Adrenal gland (tissue), 12 donors: ENCODE data around the gene REEP1. TPM values are rescaled to one million over a fixed set of nuclear protein-coding genes. Genes with fewer than 3 reads are reported as not detected.

Source experiments
- DNase-seq, 7 donors: peaks; one replicate each; pipeline ENCODE4 v3.0.0-alpha.2; 2019 to 2020
- H3K27ac ChIP-seq, 5 donors: fragments of 200-600 bp; sonication (generic) in 4 of 5; 1 replicate in 3 of 5; 2 replicates in 2 of 5; pipeline versions ENCODE4 v1.5.1 to v1.8.0; 2016 to 2020; ENCODE audit warnings: mild to moderate bottlenecking in 1 of 5
- H3K27me3 ChIP-seq: fragments of 200-600 bp; 2 replicates; pipeline ENCODE4 v1.8.0; 2021
- H3K36me3 ChIP-seq, 2 donors: fragments of 200-600 bp; replicated peaks in 1 of 2; 1 replicate in 1 of 2; 2 replicates in 1 of 2; pipeline versions ENCODE4 v1.5.1 to v1.8.0; 2018 to 2022
- H3K4me1 ChIP-seq, 2 donors: fragments of 200-600 bp; replicated peaks in 1 of 2; 1 replicate in 1 of 2; 2 replicates in 1 of 2; pipeline versions ENCODE4 v1.5.1 to v1.8.0; 2018 to 2021
- H3K4me3 ChIP-seq, 4 donors: fragments of 200-600 bp; sonication (generic) in 3 of 4; one replicate each; pipeline ENCODE4 v1.5.1; 2016 to 2018
- H3K9me3 ChIP-seq, 3 donors: fragments of 200-600 bp; sonication (generic) in 1 of 3; replicated peaks in 1 of 3; 1 replicate in 2 of 3; 2 replicates in 1 of 3; pipeline versions ENCODE4 v1.5.1 to v1.8.0; 2016 to 2021
- POLR2A ChIP-seq, 2 donors: fragments of 450-650 bp; IDR thresholded peaks; one replicate each; pipeline ENCODE4 v1.6.1; 2017; ENCODE audit warnings: antibody characterized with exemption in 2 of 2, mild to moderate bottlenecking in 2 of 2, moderate library complexity in 1 of 2
- WGBS, 4 donors: extraction: QIAGEN DNeasy Blood & Tissue Kit in 2 of 4; methylation state at CpG; one replicate each; pipeline versions ENCODE4 v1.1.5 to v1.1.7; 2013 to 2017; 5-methylcytosine and 5-hydroxymethylcytosine counted together
- intact Hi-C, 2 donors: fragments of 100-400 bp; cut with DNase I; formaldehyde crosslinking; loops; one replicate each; pipeline versions ENCODE4 v1.14.1 to v1.15.0; 2022 to 2023
- polyA plus RNA-seq, 3 donors: library from polyadenylated mRNA; stranded (reverse); fragments of 200-250 nt in 2 of 3; fragments of 350-450 nt in 1 of 3; fragmentation: Illumina TruSeq in 1 of 3; extraction: RNeasy Lipid Tissue Mini Kit (QIAGEN cat#74804) in 1 of 3; gene quantifications; one replicate each; pipeline ENCODE4 v1.2.3, GENCODE V29; 2013 to 2014
- total RNA-seq, 9 donors: library from RNA; depleted of rRNA in 4 of 9; stranded (reverse); fragments of >200 nt in 4 of 9; fragments of 120-200 nt in 1 of 9; fragmentation: NEBNext Ultra II Directional in 1 of 9; extraction: Animal tissue kit (Norgen Biotek cat#: 25700) in 1 of 9; gene quantifications; one replicate each; pipeline versions ENCODE4 v1.1.0 to v1.2.4, GENCODE V29; 2013 to 2023
- TF ChIP-seq, protein P1 (sequence below), 6 experiments: fragments of 450-650 bp in 4 of 6; fragments of 200-600 bp in 2 of 6; sonication (generic) in 1 of 6; IDR thresholded peaks; 1 replicate in 5 of 6; 2 replicates in 1 of 6; pipeline versions ENCODE4 v1.5.1 to v1.8.0; 2016 to 2021; ENCODE audit warnings: antibody characterized with exemption in 6 of 6, mild to moderate bottlenecking in 2 of 6, moderate library complexity in 1 of 6
- donor health status: healthy with polysubstance abuse.
- donor health status: Bipolar disorder and iron deficiency.
- donor health status: DM: yes; HTN: yes; CAD: no.
- donor health status: DM: no; HTN: no; CAD: no.
- donor health status: DM: no; HTN: no; CAD: no.
- donor health status: DM: yes; HTN: yes; CAD: no.

Gene REEP1
- total and polyA plus RNA-seq, 12 donors = 0.36 to 9.3 (median 3.1) TPM

DNA sequence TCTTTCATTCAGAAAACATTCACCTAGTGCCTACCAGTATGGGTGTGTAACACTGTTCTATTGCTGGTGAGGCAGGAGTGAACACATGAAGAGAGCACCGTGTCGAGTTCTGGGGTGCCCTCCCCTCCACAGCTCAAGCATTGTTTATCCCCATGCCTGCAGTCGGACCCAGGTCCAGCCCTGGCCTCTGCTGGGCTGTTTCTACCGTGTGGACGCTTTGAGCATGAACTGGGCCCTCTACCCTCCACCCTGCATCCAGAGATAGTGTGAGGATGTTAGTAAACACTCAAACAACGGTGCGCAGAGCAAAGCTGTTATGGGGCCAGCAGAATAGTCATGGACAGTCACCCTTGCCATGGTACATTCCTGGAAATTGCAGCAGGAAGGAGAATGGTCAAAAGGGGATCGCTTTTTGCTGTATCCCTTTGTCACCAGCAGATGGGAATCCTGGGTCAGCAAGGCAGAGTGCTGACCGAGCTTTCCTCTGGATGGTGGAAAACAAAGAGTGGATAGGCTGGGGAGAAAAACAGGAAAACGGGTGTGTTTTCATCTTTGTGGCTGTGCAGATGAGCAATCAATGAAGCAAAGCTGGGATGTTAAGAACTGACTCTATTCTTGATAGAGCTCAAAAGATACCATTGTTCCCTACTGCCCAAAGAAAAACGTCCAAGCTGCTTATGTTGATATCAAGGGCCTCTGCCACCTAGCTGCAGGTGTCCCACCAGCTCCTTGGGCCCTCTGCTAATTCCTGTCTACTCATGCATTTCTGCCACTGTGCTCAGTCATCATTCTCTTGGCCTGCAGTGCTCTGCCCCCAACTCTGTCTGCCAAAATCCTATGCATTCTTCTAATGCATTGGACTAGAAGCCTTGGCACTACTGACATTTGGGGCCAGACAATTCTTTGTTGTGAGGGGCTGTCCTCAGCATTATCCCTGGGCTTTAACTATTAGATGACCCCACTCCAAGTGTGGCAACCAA is 38.7 kb downstream of the REEP1 start:
- intact Hi-C loops = no loop called here
- Histone ChIP-seq H3K27ac (peak overlapping the region in 1 of 5 donors; percentile 19), H3K4me3 (no peak overlapping the region), H3K4me1 (peaks cover 0 to 18% of the 10 kb centered on the region in 2 donors), H3K9me3 (no peaks in the 10 kb centered on the region), H3K36me3 (no peaks in the 10 kb centered on the region), H3K27me3 (no peaks in the 10 kb centered on the region)
- TF ChIP-seq, protein P1, sequence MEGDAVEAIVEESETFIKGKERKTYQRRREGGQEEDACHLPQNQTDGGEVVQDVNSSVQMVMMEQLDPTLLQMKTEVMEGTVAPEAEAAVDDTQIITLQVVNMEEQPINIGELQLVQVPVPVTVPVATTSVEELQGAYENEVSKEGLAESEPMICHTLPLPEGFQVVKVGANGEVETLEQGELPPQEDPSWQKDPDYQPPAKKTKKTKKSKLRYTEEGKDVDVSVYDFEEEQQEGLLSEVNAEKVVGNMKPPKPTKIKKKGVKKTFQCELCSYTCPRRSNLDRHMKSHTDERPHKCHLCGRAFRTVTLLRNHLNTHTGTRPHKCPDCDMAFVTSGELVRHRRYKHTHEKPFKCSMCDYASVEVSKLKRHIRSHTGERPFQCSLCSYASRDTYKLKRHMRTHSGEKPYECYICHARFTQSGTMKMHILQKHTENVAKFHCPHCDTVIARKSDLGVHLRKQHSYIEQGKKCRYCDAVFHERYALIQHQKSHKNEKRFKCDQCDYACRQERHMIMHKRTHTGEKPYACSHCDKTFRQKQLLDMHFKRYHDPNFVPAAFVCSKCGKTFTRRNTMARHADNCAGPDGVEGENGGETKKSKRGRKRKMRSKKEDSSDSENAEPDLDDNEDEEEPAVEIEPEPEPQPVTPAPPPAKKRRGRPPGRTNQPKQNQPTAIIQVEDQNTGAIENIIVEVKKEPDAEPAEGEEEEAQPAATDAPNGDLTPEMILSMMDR (IDR thresholded peaks at IDR 0.05) = peak in 4 of 6 experiments; percentile 27 to 47 (median 44)
- no peak for TF ChIP-seq POLR2A (IDR thresholded peaks at IDR 0.05)
- peak in 4 of 7 donors; percentile 24 to 62 (median 38) for DNase-seq
- WGBS, 4 donors = 58 to 78% (median 66%) methylated on average over 11 of the region's 11 CpGs

DNA sequence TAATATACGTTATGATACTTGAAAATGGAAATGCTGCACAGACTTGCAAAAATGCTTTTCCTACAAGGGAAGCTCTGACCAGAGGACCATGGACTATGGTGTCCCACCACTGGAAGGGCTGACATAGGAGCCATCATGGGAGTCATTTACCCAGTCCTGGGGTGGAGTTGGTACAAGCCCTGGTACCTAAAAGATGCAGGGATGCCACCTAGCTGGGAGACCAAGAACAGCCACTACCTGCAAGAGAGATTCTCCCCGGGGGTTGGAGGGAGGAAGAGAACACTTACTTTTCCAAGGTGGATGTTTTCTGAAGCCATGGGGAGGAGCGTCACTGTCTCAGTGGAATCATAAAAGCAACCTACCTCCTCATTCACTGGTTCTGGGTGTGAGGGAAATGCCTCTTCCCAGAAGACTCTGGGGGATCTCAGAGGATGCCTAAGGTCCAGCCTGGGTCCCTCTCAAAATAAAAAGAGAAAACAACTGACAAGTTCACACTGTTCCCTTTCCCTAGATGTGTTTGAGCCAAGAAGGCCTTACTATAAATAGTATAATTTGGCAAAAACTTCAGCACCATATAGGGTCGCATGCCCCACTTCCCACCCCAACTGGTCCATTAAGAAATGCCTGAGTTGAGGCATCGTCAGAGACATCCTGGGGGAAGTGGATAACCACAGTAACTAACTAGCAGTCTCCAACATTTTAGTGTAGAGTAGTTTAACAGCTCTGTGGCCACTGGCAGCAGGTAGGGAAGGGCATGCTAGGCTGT is 39.9 kb downstream of the REEP1 start:
- DNase-seq = peak in 1 of 7 donors; percentile 44
- no peak overlapping the region for H3K4me3 ChIP-seq
- WGBS, 4 donors = 80 to 89% (median 85%) methylated on average over 4 to 5 of the region's 5 CpGs
- TF ChIP-seq, protein P1 (IDR thresholded peaks at IDR 0.05) = no peak
- no peak for TF ChIP-seq POLR2A (IDR thresholded peaks at IDR 0.05)
- no peaks in the 10 kb centered on the region for H3K27me3 ChIP-seq
- H3K36me3 ChIP-seq = no peaks in the 10 kb centered on the region
- no peaks in the 10 kb centered on the region for H3K9me3 ChIP-seq
- no peak overlapping the region for H3K27ac ChIP-seq
- peaks cover 0 to 16% of the 10 kb centered on the region in 2 donors for H3K4me1 ChIP-seq
- intact Hi-C loops = no loop called here

DNA sequence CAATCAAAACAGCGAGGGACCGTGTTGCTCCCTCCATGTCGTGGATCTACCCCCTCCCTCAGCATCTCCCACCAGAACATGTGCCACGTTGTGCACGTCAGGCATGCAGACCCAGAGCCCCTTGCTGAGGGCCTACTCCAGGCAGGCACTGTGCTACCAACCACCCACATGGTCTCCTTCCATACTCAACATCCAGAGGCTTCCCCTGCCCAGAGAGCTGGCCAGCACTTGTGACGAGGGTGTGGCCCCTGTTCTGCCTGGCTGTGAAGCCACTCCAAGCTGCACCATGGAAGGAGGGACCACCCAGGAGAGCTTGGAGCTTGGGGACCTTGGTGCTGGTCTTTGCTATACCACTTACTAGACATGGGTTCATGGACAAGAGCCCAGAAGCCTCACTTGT is 40.5 kb downstream of the REEP1 start:
- 75 to 90% (median 83%) methylated on average over 3 to 6 of the region's 6 CpGs for WGBS, 4 donors
- no peak for TF ChIP-seq POLR2A (IDR thresholded peaks at IDR 0.05)
- TF ChIP-seq, protein P1 (IDR thresholded peaks at IDR 0.05) = no peak
- peaks cover 0 to 9% of the 10 kb centered on the region in 2 donors for H3K4me1 ChIP-seq
- H3K27me3 ChIP-seq = no peaks in the 10 kb centered on the region
- H3K36me3 ChIP-seq = no peaks in the 10 kb centered on the region
- H3K9me3 ChIP-seq = no peaks in the 10 kb centered on the region
- H3K27ac ChIP-seq = no peak overlapping the region
- DNase-seq = peak in 1 of 7 donors; percentile 25
- intact Hi-C loops = no loop called here
- no peak overlapping the region for H3K4me3 ChIP-seq

DNA sequence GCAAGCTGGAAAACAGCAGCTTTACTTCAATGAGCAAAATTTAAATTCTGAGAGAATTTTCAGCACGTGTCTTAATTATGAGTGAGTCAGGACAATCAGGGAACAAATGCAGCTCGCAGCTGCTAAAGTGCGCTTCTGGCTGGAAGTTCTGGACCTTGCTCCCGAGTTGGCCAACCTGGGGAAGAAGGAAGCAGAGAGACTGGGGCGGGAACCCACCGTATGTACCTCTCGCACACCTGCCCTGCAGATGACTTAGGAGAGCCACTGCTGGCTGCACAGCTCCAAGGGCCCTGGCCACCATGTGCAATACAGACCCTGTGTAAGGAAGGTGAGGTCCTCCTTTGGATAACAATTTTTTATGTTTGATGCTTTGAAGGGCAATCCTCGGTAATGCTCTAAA is 42.4 kb downstream of the REEP1 start:
- TF ChIP-seq, protein P1 (IDR thresholded peaks at IDR 0.05) = no peak
- TF ChIP-seq POLR2A (IDR thresholded peaks at IDR 0.05) = no peak
- WGBS, 4 donors = 88 to 94% (median 90%) methylated on average over 8 of the region's 8 CpGs

More for the DNA sequence above, 42.4 kb downstream of the REEP1 start:
- no peaks in the 10 kb centered on the region for H3K36me3 ChIP-seq
- H3K9me3 ChIP-seq = no peaks in the 10 kb centered on the region
- no peaks in the 10 kb centered on the region for H3K27me3 ChIP-seq
- H3K27ac ChIP-seq = no peak overlapping the region
- H3K4me1 ChIP-seq = no peaks in the 10 kb centered on the region
- intact Hi-C loops = no loop called here
- DNase-seq = peak in 1 of 7 donors; percentile 24
- H3K4me3 ChIP-seq = no peak overlapping the region
